Sigmoid colon (tissue), 7 donors: ENCODE results near the gene SYTL2. TPM values are rescaled to one million over a fixed set of nuclear protein-coding genes. Genes with fewer than 3 reads are reported as not detected.

Experiments
- DNase-seq: peaks from one replicate; pipeline ENCODE4 v3.0.0-alpha.2; 2019
- H3K27ac ChIP-seq, 4 donors: fragments of 200-600 bp; sonication (generic); one replicate each; pipeline ENCODE4 v1.5.1; 2016 to 2019; ENCODE audit warnings: mild to moderate bottlenecking in 1 of 4
- H3K27me3 ChIP-seq, 3 donors: fragments of 200-600 bp; sonication (generic); one replicate each; pipeline ENCODE4 v1.5.1; 2019; ENCODE audit warnings: mild to moderate bottlenecking in 1 of 3
- H3K36me3 ChIP-seq, 4 donors: fragments of 200-600 bp; sonication (generic); one replicate each; pipeline ENCODE4 v1.5.1; 2016 to 2019
- H3K4me1 ChIP-seq, 4 donors: fragments of 200-600 bp; sonication (generic); one replicate each; pipeline ENCODE4 v1.5.1; 2017 to 2019
- H3K4me3 ChIP-seq, 4 donors: fragments of 200-600 bp; sonication (generic); one replicate each; pipeline ENCODE4 v1.5.1; 2017 to 2019; ENCODE audit warnings: mild to moderate bottlenecking in 2 of 4, moderate library complexity in 1 of 4
- H3K9me3 ChIP-seq, 4 donors: fragments of 200-600 bp in 3 of 4; sonication (generic) in 3 of 4; one replicate each; pipeline versions ENCODE4 v1.5.1 to v1.6.1; 2013 to 2019
- CTCF ChIP-seq, 4 experiments: fragments of 450-650 bp in 3 of 4; fragments of 200-600 bp in 1 of 4; IDR thresholded peaks; one replicate each; pipeline ENCODE4 v1.5.1; 2016 to 2019; ENCODE audit warnings: antibody characterized with exemption in 4 of 4, mild to moderate bottlenecking in 3 of 4, moderate library complexity in 2 of 4
- EP300 ChIP-seq, 4 donors: sonication (generic); formaldehyde crosslinking; IDR thresholded peaks; one replicate each; pipeline ENCODE4 v1.6.1; 2017; ENCODE audit warnings: antibody characterized with exemption in 4 of 4
- POLR2A ChIP-seq, 2 donors: fragments of 450-650 bp; IDR thresholded peaks; one replicate each; pipeline ENCODE4 v1.6.1; 2016; ENCODE audit warnings: antibody characterized with exemption in 2 of 2, mild to moderate bottlenecking in 2 of 2, moderate library complexity in 2 of 2
- POLR2AphosphoS5 ChIP-seq, 4 donors: sonication (generic); formaldehyde crosslinking; IDR thresholded peaks; one replicate each; pipeline ENCODE4 v1.6.1; 2017; ENCODE audit warnings: antibody characterized with exemption in 4 of 4
- WGBS, 2 donors: extraction: QIAGEN DNeasy Blood & Tissue Kit; methylation state at CpG; one replicate each; pipeline ENCODE4 v1.1.7; 2013; 5-methylcytosine and 5-hydroxymethylcytosine counted together
- intact Hi-C: fragments of 100-400 bp; cut with DNase I; formaldehyde crosslinking; loops from one replicate; pipeline ENCODE4 v1.15.1; 2023
- polyA plus RNA-seq, 3 donors: library from polyadenylated mRNA; stranded (reverse); fragments of 200-250 nt; gene quantifications; one replicate each; pipeline ENCODE4 v1.2.3, GENCODE V29; 2013
- total RNA-seq, 4 donors: library from RNA; depleted of rRNA; stranded (reverse); fragments of >200 nt; gene quantifications; one replicate each; pipeline ENCODE4 v1.1.0, GENCODE V29; 2016
- donor health status: healthy with polysubstance abuse.
- donor health status: Bipolar disorder and iron deficiency.
- donor health status: healthy.

SYTL2 gene
- total and polyA plus RNA-seq, 7 donors, result 9.0 to 104 (median 30.2) TPM

GRCh38 chr11:85752890-85753581 is 57.9 kb downstream of the SYTL2 start:
- no peaks in the 10 kb centered on the region for H3K9me3 ChIP-seq
- intact Hi-C loops, result no loop called here
- no peaks in the 10 kb centered on the region for H3K4me1 ChIP-seq
- no peak for DNase-seq
- no peak overlapping the region for H3K4me3 ChIP-seq
- no peaks in the 10 kb centered on the region for H3K27me3 ChIP-seq
- H3K27ac ChIP-seq, result no peak overlapping the region
- 56 to 90% methylated on average over 7 of the region's 7 CpGs for WGBS, 2 donors
- H3K36me3 ChIP-seq, result no peaks in the 10 kb centered on the region
- no peak for TF ChIP-seq CTCF (IDR thresholded peaks at IDR 0.05)
- TF ChIP-seq EP300 (IDR thresholded peaks at IDR 0.05), result no peak
- no peak for TF ChIP-seq POLR2A (IDR thresholded peaks at IDR 0.05)

DNA sequence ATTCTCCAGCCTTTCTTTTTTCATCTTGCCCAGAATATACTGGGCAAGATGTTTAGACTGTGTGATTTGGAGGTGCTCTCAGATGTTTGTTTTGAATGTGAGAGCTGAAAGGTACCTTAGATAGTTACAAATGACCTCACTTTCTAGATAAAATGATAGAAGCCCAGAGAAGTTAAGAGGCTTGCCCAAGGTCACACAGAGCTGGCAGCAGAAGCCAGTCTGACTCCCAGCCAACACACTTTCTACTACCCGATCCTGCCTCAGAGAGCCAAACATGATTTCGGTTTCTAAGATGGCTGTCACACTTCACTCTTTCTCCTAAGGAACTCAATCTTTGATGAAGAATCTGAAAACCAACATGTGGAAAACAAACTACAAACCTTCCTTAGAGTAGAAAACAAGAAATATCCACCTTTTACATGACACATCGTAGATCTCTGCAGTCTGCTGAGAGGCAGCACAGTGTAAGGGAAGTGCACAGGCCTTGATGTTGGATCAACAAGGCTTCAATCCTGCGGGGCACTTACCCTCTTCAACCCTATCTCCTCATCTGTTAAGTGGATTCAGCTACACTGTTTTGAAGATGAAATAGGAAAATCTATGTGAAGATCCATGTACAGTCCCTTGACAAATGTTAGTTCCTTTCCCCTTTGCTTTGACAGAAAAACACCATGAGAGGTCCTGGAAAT is 58.6 kb downstream of the SYTL2 start:
- no peak for DNase-seq
- Histone ChIP-seq H3K27ac (no peak overlapping the region), H3K4me1 (no peaks in the 10 kb centered on the region), H3K4me3 (no peak overlapping the region), H3K9me3 (no peaks in the 10 kb centered on the region), H3K36me3 (no peaks in the 10 kb centered on the region), H3K27me3 (no peaks in the 10 kb centered on the region)
- TF ChIP-seq CTCF (IDR thresholded peaks at IDR 0.05) (no peak), EP300 (IDR thresholded peaks at IDR 0.05) (no peak), POLR2A (IDR thresholded peaks at IDR 0.05) (no peak), POLR2AphosphoS5 (IDR thresholded peaks at IDR 0.05) (no peak)
- WGBS, 2 donors, result 68 to 89% methylated on average over 4 of the region's 4 CpGs
- intact Hi-C loops, result no loop called here

- no peaks in the 10 kb centered on the region for H3K9me3 ChIP-seq
- no peaks in the 10 kb centered on the region for H3K36me3 ChIP-seq
- no peaks in the 10 kb centered on the region for H3K4me1 ChIP-seq
- no peak overlapping the region for H3K4me3 ChIP-seq
- no peak for DNase-seq
- no peak overlapping the region for H3K27ac ChIP-seq
- H3K27me3 ChIP-seq, result no peaks in the 10 kb centered on the region
- TF ChIP-seq CTCF (IDR thresholded peaks at IDR 0.05) (no peak), EP300 (IDR thresholded peaks at IDR 0.05) (no peak), POLR2A (IDR thresholded peaks at IDR 0.05) (no peak), POLR2AphosphoS5 (IDR thresholded peaks at IDR 0.05) (no peak)
- intact Hi-C loops, result no loop called here
These were observed 59.2 kb downstream of the SYTL2 start for GRCh38 chr11:85751724-85752123.

GRCh38 chr11:85750646-85751045 is 60.3 kb downstream of the SYTL2 start:
- no peaks in the 10 kb centered on the region for H3K4me1 ChIP-seq
- H3K9me3 ChIP-seq, result no peaks in the 10 kb centered on the region
- no peak for DNase-seq
- H3K4me3 ChIP-seq, result no peak overlapping the region
- H3K27ac ChIP-seq, result no peak overlapping the region
- TF ChIP-seq POLR2A (IDR thresholded peaks at IDR 0.05) (no peak), EP300 (IDR thresholded peaks at IDR 0.05) (no peak)
- H3K27me3 ChIP-seq, result no peaks in the 10 kb centered on the region
- H3K36me3 ChIP-seq, result no peaks in the 10 kb centered on the region
- 77 to 87% methylated on average over 3 of the region's 3 CpGs for WGBS, 2 donors
- intact Hi-C loops, result no loop called here

DNA sequence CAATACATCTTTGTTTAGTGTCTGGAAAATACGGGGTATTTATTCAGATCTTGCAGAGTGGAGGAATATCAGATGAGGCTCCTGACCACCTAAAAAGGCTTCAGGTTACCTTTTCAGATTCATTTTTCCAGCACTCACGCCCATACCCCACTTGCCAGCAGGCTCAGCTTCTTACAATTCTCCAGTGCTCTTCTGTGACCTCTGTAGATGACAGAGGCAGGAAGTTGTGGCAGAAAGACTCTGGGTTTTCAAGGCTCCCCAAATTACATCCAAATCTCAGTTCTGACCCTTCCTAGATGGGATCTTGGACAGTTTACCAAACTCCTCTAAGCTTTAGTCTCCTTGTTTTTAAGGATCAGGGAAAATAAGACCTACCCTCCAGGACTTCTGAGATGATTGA is 61.1 kb downstream of the SYTL2 start:
- Histone ChIP-seq H3K4me3 (no peak overlapping the region), H3K27me3 (no peaks in the 10 kb centered on the region), H3K9me3 (no peaks in the 10 kb centered on the region), H3K27ac (no peak overlapping the region), H3K4me1 (no peaks in the 10 kb centered on the region), H3K36me3 (no peaks in the 10 kb centered on the region)
- TF ChIP-seq POLR2A (IDR thresholded peaks at IDR 0.05) (no peak), POLR2AphosphoS5 (IDR thresholded peaks at IDR 0.05) (no peak), CTCF (IDR thresholded peaks at IDR 0.05) (no peak)
- DNase-seq, result no peak
- intact Hi-C loops, result no loop called here
- WGBS, 2 donors, result 77 to 86% methylated on average over 2 of the region's 2 CpGs
